VCaP (cell line): ENCODE data around the gene SH3TC2.
"Not testable (repeated sequence)": the region's sequence is repeated elsewhere in the genome, so short reads cannot be mapped to it uniquely, and the experiment has no call there.

Source experiments
- H3K27ac ChIP-seq: fragments of 450-650 bp; 2 replicates; pipeline ENCODE4 v1.5.1; 2017
- TF ChIP-seq, protein P1 (sequence below): fragments of 450-650 bp; conservative IDR thresholded peaks from 2 replicates; pipeline ENCODE4 v1.5.1; 2017; ENCODE audit warnings: mild to moderate bottlenecking, moderate library complexity

The SH3TC2 gene

DNA sequence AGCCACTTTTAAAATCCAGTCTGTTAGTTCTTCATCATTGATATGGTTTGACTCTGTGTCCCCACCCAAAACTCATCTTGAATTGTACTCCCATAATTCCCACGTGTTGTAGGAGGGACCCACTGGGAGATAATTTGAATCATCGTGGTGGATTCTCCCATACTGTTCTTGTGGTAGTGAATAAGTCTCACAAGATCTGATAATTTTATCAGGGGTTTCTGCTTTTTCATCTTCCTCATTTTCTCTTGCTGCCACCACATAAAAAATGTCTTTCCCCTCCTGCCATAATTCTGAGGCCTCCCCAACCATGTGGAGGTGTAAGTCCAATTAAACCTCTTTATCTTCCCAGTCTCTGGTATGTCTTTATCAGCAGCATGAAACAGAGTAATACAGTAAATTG lies 26.9 kb upstream of the SH3TC2 start:
- no peak overlapping the region for H3K27ac ChIP-seq
- TF ChIP-seq, protein P1, sequence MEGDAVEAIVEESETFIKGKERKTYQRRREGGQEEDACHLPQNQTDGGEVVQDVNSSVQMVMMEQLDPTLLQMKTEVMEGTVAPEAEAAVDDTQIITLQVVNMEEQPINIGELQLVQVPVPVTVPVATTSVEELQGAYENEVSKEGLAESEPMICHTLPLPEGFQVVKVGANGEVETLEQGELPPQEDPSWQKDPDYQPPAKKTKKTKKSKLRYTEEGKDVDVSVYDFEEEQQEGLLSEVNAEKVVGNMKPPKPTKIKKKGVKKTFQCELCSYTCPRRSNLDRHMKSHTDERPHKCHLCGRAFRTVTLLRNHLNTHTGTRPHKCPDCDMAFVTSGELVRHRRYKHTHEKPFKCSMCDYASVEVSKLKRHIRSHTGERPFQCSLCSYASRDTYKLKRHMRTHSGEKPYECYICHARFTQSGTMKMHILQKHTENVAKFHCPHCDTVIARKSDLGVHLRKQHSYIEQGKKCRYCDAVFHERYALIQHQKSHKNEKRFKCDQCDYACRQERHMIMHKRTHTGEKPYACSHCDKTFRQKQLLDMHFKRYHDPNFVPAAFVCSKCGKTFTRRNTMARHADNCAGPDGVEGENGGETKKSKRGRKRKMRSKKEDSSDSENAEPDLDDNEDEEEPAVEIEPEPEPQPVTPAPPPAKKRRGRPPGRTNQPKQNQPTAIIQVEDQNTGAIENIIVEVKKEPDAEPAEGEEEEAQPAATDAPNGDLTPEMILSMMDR: no peak

DNA sequence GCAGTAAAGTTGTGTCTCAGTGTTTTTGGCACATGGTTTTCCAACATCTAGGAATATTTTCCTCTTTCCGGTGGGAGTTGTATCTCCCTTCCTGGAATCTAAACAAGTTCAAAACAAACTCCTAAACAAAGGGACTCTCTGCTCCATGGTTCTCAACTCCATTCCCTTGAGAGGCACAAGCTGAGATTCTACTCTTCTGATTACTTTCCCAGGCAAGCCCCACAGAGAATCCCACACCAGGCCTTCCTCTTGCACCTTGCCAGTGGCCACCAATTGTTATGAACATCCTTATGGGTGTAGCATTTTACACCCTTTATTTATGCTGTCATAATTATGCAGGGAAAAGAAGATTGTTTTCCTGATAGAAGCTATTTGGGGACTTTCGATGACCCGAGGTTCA lies 25.8 kb upstream of the SH3TC2 start:
- H3K27ac ChIP-seq: no peak overlapping the region
- TF ChIP-seq, protein P1: no peak

DNA sequence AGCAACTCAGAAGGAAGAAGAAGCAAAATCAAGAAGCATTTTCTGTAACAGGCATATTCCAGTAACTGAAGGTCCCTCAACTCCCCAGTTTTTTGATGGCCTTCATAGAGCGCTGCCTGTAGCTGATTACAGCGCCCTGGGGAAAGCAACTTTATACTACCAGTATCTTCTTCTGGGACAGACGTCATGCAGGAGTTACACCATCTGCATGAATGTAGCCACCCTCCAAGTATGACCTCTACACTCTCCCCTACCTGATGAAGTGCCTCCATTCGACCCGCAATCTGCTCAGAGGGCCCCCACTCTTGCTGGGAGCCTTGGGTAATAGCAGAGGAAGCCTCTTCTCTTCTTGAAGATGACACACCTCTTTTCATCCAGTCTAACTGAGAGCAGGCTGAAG lies 21.0 kb upstream of the SH3TC2 start:
- TF ChIP-seq, protein P1: no peak
- no peak overlapping the region for H3K27ac ChIP-seq

DNA sequence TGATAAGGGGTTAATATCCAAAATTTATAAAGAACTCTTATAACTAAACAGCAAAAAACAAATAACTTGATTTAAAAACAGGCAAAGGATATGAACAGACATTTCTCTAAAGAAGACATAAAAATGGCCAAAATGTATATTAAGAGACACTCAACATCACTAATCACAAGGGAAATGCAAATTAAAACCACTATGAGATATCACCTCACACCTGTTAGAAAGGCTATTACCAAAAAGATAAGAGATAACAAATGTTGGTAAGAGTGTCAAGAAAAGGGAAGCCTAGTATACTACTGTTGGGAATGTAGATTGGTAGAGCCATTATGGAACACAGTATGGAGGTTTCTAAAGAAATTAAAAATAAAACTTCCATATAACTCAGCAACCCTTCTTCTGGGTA lies 19.4 kb upstream of the SH3TC2 start:
- TF ChIP-seq, protein P1: no peak
- no peak overlapping the region for H3K27ac ChIP-seq

DNA sequence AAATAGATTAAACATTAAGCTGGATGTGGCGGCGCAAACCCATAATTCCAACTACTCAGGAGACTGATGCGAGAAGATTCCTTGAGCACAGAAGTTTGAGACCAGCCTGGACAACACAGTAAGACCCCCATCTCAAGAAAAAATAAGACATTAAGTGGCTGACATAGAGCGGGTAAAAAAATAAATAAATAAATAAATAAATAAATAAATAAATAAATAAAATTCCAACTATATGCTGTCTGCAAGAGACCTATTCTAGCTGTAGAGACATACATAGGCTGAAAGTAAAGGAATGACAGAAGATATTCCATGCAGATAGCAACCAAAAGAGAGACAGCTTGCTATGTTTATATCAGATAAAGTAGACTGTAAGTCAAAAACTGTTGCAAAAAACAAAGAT lies 17.4 kb upstream of the SH3TC2 start:
- TF ChIP-seq, protein P1: no peak
- H3K27ac ChIP-seq: no peak overlapping the region

DNA sequence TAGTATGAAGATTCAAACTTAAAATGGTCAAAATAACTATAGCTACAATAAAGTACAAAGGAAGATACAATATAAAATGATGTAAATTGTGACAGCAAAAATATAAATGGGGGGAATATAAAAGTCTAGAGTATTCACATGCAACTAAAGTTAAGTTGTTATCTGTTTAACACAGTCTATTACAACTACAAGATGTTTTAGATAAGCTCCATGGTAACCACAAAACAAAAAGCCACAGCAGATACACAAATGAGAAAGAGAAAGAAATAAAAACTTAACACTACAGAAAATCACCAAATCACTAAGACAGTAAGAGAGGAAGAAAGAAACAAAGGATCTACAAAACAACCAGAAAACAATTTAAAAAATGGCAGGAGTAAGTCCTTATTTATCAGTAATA lies 17.0 kb upstream of the SH3TC2 start:
- H3K27ac ChIP-seq: no peak overlapping the region
- TF ChIP-seq, protein P1: no peak

DNA sequence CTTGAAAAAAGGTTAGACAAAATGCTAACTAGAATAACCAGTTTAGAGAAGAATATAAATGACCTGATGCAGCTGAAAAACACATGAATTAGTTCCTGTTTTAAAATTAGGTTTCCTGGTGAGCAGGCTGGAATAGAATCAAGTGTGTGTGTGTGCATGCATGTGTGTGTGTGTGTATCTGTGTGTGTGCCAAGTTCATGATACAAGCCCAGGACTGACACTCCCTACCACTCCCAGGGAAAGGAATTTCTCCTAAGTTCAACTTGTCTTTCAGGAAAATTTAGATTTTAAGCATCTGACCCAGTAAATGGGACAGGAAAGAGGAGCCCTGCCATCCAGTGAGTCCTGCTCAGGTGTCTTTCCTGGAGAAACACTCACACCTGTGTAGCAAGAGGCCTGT lies 11.2 kb upstream of the SH3TC2 start:
- H3K27ac ChIP-seq: not testable (repeated sequence)

DNA sequence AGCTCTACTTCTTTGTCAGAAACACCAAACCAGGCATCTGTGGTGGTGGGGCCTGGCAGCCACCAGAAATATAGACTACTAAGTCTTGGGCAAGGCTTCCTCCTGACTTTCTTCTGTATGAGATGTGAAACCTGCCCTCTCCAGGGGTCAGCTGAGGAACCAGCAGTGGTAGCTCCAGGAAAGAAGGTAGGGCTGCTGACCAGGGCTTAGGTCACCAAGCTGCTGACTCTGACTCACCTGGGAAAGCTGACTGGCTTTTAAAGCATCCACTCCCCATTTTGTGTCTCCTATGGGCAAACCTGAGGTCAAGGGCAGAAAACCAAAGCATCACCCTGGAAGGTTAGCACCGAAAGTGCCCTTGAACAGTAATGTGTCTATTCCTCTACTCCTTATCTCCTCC lies 10.4 kb upstream of the SH3TC2 start:
- TF ChIP-seq, protein P1: no peak
- H3K27ac ChIP-seq: no peak overlapping the region
